Right forelimb (tissue), 1 donor: ENCODE results near the gene CHCHD6.

Source experiments
- DNase-seq: peaks from one replicate; pipeline ENCODE4 v3.0.0-alpha.2; 2018

CHCHD6 gene

DNA sequence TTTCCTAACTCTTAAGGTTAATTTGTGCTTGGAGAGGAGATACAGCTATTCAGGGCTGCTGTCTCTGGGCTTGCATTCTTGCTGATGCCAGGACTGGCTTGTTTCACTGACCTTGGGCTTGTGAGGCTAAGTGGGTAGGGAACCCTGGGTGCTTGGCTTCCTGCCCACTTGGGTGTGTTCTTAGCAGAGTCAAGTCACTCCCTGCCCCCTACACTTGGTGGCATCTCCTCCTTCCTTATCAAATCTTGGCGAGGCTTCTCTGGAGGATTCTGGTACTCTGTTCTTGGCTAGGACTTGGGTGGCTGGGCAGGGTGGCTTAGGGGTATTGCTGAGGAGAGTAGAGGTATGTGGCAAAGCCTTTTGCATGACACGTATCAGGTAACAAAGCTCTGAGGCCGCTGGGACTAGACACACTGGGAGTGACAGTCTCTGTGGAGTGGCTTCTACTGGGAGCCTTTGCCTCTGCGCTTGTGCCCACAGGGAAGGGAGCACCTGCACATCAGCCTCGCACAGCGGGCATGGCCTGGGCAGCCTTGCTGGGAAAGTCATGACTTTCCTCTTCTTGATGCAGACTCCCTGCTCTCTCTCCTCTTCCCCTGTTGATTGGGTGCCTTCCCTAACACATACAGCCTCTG lies 41.8 kb downstream of the CHCHD6 start:
- no peak for DNase-seq

DNA sequence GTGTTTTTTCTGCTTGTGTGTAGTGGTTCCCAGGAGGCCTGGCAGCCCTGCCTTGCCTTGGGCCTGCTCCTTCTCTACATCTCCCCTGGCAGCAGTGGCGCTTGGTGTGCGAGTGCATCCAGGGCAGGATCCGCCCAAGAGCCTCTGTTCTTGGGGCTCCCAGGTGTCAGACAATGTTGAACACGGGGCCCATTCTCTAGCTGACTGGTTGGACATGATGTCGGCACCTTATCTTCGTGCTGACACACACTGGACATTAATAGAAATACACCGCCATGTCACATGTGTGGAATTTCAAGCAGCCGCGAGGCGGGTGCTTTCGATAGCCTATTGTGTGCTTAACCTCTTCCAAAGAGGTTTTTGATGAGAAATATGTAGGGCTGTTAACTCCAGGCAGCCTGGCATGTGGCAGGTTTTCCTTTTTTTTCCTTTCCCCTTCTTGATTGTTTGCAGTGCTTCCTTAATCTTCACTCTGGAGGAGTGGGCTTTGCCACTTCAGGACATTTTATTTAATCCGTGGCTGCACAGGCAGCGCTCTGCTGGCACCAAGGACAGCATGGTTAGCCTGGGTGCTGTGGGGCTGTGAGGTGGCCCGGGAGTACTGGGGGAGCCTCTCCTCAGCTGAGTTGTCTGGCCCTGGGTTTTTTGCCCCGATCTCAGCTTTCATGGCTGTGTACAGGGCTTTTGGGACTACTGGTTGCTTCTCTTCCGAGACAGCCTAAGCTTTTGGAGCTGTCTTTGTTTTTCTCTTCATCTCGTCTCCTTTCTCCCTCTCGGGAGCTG lies 42.5 kb downstream of the CHCHD6 start:
- no peak for DNase-seq

DNA sequence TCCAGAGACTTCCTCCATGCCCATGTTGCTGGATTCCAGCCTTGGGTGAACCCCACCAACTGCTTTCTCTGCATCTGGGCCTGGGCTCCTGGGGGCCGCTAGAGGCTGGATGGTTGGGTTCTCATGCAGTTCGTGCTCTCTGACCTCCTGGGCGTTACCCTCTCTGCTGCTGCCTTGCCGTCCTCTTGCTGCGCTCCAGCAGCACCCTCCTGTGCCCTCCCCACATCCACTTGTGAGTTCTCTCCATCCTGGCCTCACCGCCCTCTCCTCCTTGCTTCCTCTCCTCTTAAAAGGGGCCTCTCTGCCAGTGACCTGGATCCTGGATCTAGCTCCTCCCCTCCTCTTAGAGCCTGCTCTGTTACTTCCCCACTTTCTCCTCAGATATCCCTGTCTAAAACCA lies 43.7 kb downstream of the CHCHD6 start:
- DNase-seq: no peak

- no peak for DNase-seq
Observed at GRCh38 chr3:126748701-126749546, 44.9 kb downstream of the CHCHD6 start.

DNA sequence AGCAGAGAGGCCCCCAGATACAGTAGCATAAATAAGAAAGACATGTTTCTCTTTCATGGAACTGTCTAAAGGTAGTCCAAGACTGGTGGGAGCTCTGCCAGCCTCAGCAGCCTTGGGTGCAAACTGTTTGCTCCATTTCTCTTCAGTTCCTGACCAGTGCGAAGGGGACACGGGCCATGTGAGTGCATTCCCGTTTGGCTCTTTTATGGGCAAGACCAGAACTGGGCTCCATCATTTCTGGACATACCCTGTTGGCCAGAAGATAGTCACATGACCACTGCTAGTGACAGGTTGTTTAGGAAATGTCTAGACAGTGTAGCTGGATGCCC lies 45.5 kb downstream of the CHCHD6 start:
- no peak for DNase-seq

DNA sequence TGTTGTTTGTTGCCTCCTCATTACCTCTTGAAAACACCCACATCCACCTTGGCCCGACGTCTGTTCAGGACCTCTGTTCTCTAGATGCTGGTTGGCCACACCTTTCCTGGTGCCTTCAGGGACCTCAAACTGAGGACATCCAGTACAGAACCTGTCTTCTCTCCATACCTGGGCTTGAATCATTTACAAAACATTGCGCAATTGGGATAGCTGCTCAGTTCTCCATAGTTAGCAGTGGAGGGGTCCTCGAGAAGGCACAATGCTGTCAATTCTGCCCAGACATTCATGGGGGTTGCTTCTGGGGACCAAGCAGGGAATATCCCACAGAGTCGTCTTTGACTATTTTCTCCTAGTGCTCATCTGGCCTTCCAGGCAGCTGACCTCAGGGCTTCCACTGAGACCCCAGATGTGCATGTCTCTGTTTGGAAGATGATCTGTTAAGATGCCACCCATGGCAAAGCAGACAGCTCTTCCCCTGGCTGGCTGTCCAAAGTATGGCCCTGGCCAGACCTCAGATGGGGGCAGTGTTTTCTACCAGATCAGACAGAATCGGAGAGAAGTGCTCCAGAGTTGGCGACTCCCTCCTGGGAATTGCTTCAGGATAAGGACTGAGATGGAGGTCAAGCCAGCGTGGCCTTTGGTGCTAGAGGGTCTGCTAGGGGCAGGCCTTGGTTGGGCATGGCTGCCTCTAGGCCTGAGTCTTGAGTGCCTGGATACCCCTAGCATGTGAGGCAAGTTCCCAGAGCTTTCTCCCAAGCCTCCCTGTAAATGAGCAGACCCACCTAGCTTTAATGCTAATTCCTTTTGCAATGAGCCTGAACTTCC lies 46.1 kb downstream of the CHCHD6 start:
- DNase-seq: no peak

- no peak for DNase-seq
Observed at GRCh38 chr3:126750756-126751121, 46.7 kb downstream of the CHCHD6 start.

- no peak for DNase-seq
Observed at GRCh38 chr3:126751611-126752302, 47.7 kb downstream of the CHCHD6 start.

GRCh38 chr3:126752303-126753190 lies 48.5 kb downstream of the CHCHD6 start:
- DNase-seq: peak; percentile 90

DNA sequence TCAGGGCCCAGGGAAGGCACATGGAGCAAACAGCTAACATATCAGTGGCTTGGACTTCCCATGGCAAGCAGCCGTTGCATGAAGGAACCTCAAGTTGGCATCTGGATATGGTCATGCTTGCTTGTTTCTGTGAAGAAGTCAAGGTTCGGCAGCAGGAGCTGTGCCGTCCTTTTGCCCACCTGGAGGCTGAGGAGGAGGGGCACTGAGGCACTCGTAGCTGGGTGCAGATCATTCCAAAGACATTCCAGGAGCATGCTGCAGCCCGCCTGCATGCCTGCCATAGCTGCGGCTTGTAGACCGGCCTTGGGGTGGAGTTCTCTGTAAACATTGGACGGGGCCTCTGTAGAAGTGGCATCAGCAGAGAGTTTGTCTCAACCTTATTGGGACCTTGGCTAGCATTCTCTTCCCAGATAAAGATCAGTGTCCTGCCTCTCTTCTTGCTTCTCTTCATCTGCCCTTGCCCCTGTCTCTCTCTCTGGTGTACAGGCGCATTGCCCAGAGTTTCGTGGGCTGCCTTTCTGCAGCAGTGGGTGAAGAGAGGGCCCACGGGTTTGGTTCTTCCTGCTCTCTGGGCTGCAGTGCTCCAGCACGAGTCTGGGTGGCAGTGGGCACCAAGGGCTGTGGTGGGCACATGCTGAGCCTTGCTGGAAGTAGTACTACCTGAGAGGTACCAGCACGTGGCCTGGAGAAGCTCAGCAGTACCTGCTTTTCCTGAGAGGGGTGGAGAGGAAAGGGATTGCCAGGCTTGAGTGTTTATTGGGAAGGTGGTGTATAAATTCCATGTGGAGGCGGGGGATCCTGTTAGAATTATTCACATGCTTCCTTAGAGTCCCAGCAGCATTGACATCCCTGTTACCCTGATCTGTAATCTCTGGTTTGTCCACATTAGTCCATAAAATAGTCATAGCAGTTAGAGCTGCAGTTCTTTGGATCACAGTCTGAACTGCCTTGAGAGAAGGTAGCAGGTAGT lies 49.4 kb downstream of the CHCHD6 start:
- DNase-seq: no peak

DNA sequence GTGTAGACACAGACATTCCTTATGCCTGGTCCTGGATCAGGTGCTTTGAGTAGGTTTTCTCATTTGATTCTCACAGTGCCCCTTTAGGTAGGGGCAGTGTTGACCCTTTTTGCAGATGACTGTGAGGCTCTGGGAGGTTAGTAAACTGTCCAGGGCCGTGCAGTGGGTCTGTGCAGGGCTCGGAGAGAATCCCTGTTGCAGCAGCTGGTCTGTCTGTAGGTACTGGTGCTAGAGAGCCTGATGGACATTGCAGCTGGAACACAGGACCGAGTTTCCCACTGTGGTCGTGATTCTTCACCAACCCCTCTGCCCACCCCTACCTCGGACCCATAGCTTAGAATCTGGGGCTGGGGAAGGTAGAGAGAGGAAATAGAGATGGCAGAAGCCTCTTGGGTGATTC lies 51.8 kb downstream of the CHCHD6 start:
- DNase-seq: no peak

GRCh38 chr3:126758026-126758425 lies 54.0 kb downstream of the CHCHD6 start:
- DNase-seq: no peak

- no peak for DNase-seq
Observed at GRCh38 chr3:126758882-126759281, 54.8 kb downstream of the CHCHD6 start.

GRCh38 chr3:126760541-126760940 lies 56.5 kb downstream of the CHCHD6 start:
- no peak for DNase-seq

DNA sequence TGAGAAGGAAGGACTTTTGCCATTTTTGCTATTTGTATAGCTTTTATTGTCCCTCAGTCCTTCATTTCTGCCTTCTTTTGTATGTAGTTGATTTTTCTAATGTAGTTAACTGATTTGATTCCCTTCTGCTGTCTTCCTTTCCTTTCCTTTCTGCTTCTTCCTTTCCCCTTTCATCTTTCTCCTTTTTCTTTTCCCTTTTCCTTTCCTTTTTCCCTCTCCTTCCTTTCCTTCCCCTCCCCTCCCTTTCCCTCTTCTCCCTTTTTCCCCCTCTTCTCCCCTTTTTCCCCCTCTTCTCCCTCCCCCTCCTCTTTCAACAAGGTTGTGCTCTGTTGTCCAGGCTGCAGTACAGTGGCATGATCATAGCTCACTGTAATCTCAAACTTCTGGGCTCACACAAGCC lies 59.0 kb downstream of the CHCHD6 start:
- no peak for DNase-seq

GRCh38 chr3:126765187-126766069 lies 61.4 kb downstream of the CHCHD6 start:
- no peak for DNase-seq

- DNase-seq: no peak
Observed at GRCh38 chr3:126766653-126767052, 62.6 kb downstream of the CHCHD6 start.

DNA sequence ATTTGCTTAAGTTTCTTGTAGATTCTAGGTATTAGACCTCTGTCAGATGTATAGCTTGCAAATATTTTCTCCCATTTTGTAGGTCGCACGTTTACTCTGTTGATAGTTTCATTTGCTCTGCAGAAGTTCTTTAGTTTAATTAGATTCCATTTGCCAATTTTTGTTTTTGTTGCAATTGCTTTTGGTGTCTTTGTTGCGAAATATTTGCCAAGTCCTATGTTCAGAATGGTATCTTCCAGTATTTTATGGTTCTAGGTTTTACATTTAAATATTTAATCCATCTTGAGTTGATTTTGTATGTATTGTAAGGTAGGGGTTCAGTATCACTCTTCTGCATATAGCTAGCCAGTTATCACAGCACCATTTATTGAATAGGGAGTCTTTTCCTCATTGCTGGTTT lies 64.9 kb downstream of the CHCHD6 start:
- no peak for DNase-seq

- no peak for DNase-seq
Observed at GRCh38 chr3:126770096-126770495, 66.1 kb downstream of the CHCHD6 start.
